ENCODE data around the gene FHDC1. TPM values are rescaled to one million over a fixed set of nuclear protein-coding genes. Genes with fewer than 3 reads are reported as not detected.

FHDC1 gene
- total RNA-seq, 1 experiment from 2014 or later = 19.9 TPM

GRCh38 chr4:153010146-153010545 is 74.0 kb downstream of the FHDC1 start:
- H2BK12ac ChIP-seq (ENCODE audit: insufficient read length, low read depth, low read length) = no peak overlapping the region
- H3K9me3 ChIP-seq (ENCODE audit: control insufficient read depth, low read depth, low read length) = no peaks in the 10 kb centered on the region
- H3K27ac ChIP-seq (ENCODE audit: insufficient read length, low read depth, low read length) = no peak overlapping the region
- Mint-ChIP-seq H3K9me3 (peaks cover 13 to 14% of the 10 kb centered on the region in 2 experiments; a peak in 4 of 5 replicates), H3K4me1 (peaks cover 21 to 29% of the 10 kb centered on the region in 2 experiments), H3K27ac (no peak overlapping the region), H3K27me3 (ENCODE audit: low read depth) (peaks cover 5% of the 10 kb centered on the region; the same call in 1 of the 2 replicates), H3K36me3 (ENCODE audit: insufficient read depth in 1 of 3, low read depth in 3 of 3) (peaks cover 0 to 15% (median 13%) of the 10 kb centered on the region in 3 experiments), H3K4me3 (no peak overlapping the region)
- H3K79me1 ChIP-seq (ENCODE audit: insufficient read depth, low read depth, low read length, poor library complexity, severe bottlenecking) = no peaks in the 10 kb centered on the region
- no peak overlapping the region for H4K91ac ChIP-seq (ENCODE audit: insufficient read length, low read depth, low read length)
- H3K4me1 ChIP-seq (ENCODE audit: insufficient read depth, low read length) = peaks cover 3% of the 10 kb centered on the region; the same call in 1 of the 2 replicates
- no peak overlapping the region for H2BK5ac ChIP-seq (ENCODE audit: insufficient read length, low read length)
- no peak overlapping the region for H2BK120ac ChIP-seq (ENCODE audit: low read depth, low read length, poor library complexity, severe bottlenecking)
- H2BK15ac ChIP-seq (ENCODE audit: low read depth, low read length) = no peak overlapping the region
- no peaks in the 10 kb centered on the region for H3K79me2 ChIP-seq (ENCODE audit: insufficient read depth, low read length)
- H4K20me1 ChIP-seq (ENCODE audit: control insufficient read depth, insufficient read depth, insufficient read length) = no peaks in the 10 kb centered on the region
- no peak overlapping the region for H2BK20ac ChIP-seq (ENCODE audit: low read depth, low read length, poor library complexity, severe bottlenecking)
- no peaks in the 10 kb centered on the region for H3K23me2 ChIP-seq (ENCODE audit: insufficient read length, low read depth, low read length, poor library complexity, severe bottlenecking)
- H3K56ac ChIP-seq (ENCODE audit: insufficient read length, low read depth, low read length) = no peak overlapping the region
- TF ChIP-seq CTCF (conservative IDR thresholded peaks at IDR 0.05) = no peak
- no peak overlapping the region for H3K23ac ChIP-seq (ENCODE audit: insufficient read length, low read depth, low read length)
- no peak overlapping the region for H3K4me2 ChIP-seq (ENCODE audit: insufficient read depth, insufficient read length, low read length)
- no peak overlapping the region for H2AK5ac ChIP-seq (ENCODE audit: insufficient read length, low read length)
- H4K8ac ChIP-seq (replicated peaks; ENCODE audit: insufficient read length, low read depth, low read length) = no peak overlapping the region
- H3K9ac ChIP-seq (ENCODE audit: extremely low read depth, insufficient read length, low read length) = no peak overlapping the region
- H3T11ph ChIP-seq (ENCODE audit: low read length) = no peak overlapping the region
- H3K18ac ChIP-seq (ENCODE audit: insufficient read length, low read depth, low read length) = no peak overlapping the region
- no peak overlapping the region for H3K14ac ChIP-seq (ENCODE audit: insufficient read depth, low read length)
- no peak overlapping the region for H2AFZ ChIP-seq (ENCODE audit: low read length)
- H4K5ac ChIP-seq (ENCODE audit: insufficient read length, low read depth, low read length) = no peak overlapping the region
- DNase-seq = no peak
- WGBS (ENCODE audit: extremely low coverage, insufficient read length, low lambda C conversion rate) = no CpG with 5 or more reads among the region's 3 CpGs
- H3K27me3 ChIP-seq (ENCODE audit: insufficient read depth, low read length) = no peaks in the 10 kb centered on the region
- H3K4ac ChIP-seq (ENCODE audit: low read depth, low read length) = no peak overlapping the region

All from H9 (cell line).